ENCODE measurements around the gene FAIM2.
"Not testable (repeated sequence)": the region's sequence is repeated elsewhere in the genome, so short reads cannot be mapped to it uniquely, and the experiment has no call there.

The FAIM2 gene

DNA sequence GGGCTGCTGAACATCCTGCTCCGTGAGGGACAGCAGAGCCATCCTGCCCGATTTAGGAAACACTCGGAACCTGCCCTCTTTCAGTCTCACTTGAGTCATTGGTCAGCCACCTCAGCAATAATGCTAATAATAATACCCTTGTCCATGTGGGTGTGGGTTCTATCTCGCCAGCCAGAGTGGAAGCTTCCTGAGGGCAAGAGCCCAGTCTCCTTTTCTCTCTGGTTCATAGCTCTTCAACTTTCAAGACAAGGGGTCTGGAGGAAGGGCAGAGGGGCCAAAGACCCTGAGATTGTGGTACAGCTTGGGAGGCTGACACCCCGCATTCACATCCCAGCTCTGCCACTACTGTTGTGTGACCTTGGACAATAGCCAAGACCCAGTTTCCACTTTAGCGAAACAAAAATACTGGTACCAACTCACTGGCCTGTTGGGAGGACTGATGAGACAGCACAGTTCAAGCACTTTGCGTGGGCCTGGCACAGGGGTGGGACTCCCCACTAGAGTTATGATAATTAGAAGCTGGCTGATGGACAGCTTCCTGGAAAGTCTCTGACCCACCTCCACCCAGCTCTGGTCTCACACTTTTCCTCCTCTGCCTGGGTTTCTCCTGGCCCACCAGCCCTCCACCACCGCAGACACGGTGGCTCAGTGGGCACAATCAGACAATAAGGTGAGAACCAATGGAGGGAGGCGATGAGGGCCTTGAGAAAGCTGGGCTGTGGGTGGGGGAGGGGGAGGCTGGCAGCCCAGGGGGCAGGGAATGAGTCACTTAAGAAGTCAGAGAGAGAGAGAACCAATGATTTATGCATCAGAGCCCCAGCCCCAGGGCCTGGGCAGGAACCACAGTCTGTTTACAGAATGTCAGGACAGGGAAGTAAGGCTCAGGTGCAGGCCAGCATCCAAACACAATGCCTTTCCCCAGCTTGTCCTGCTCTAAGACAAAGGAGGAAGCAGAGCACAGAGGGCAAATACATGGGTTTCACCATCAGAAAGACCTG is 9.6 kb downstream of the FAIM2 start:
- DNase-seq (ENCODE audit: low spot score) = no peak

- DNase-seq (ENCODE audit: low spot score) = no peak
Measured at GRCh38 chr12:49892732-49893317, 10.9 kb downstream of the FAIM2 start.

DNA sequence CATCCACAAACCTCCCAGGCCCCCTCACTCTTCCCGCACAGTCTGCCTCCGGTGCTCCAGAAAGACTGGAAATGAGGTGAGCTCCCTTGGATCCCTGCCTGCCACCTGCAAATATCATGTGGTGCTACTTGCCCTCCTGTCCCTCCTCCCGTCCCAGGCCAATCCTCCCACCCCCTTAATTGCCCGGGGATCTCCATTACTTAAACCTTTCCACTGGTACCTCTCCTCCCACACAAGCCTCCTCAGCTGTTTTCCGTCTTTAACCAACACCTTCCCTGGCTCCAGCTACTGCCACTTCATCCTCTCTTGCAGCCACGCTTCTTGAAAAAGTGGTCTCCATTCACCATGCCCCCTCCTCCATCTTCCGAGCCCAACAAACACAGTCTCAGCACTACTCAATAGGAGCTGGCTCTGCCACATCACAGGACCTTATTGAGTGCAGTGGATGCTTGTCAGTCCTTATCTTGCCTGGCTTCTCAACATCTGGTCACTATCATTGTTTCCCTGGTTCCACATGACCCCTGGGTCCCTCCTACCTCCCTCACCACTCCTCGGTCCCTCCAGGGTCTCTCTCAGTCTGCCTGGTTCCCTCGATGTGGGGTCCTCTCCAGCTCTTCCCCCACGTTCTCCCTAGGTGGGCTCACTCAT is 11.5 kb downstream of the FAIM2 start:
- DNase-seq (ENCODE audit: low spot score) = no peak

GRCh38 chr12:49891476-49891875 is 12.2 kb downstream of the FAIM2 start:
- DNase-seq (ENCODE audit: low spot score) = no peak

- no peak for DNase-seq (ENCODE audit: low spot score)
Measured at GRCh38 chr12:49891012-49891411, 12.7 kb downstream of the FAIM2 start.

- DNase-seq (ENCODE audit: low spot score) = no peak
Measured at GRCh38 chr12:49890096-49890461, 13.6 kb downstream of the FAIM2 start.

DNA sequence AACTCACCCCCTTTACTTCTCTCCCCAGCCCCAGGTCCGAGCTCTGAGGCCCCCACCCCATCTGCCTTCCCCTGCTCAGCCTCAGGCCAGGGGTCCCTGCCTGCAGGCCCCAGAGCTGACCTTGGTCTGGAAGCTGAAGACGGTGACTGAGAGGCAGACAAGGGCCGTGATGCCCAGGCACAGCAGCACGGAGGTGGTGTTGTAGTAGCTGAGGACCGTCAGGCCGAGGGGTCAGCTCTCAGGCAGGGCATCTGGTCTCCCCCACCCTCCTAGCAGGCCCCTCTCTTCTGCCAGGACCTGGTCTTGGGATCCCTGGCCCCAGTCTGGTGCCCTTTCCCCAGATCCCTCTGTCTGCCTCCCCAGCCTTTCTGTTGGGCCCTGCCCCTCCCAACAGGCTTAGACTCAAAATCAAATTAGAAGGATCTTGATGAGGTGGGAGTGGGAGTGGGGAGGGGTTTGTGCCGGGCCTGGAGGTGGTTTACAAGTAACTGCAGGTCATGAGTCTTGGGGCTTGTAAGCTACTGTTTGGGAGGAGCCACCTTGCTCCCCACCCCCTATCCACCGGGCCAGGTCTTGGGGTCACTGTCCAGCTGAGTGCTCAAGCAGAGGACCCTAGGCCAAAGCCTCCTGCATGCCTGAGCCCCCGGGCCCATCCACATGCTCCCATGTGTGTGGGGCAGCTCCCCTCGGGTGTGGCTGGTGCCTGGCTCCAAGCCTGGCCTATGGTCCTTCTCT is 14.2 kb downstream of the FAIM2 start:
- DNase-seq (ENCODE audit: low spot score) = no peak

GRCh38 chr12:49888461-49889151 is 15.1 kb downstream of the FAIM2 start:
- no peak for DNase-seq (ENCODE audit: low spot score)

GRCh38 chr12:49887536-49888401 is 15.9 kb downstream of the FAIM2 start:
- no peak for DNase-seq (ENCODE audit: low spot score)

- no peak for DNase-seq (ENCODE audit: low spot score)
Measured at GRCh38 chr12:49887091-49887490, 16.6 kb downstream of the FAIM2 start.

DNA sequence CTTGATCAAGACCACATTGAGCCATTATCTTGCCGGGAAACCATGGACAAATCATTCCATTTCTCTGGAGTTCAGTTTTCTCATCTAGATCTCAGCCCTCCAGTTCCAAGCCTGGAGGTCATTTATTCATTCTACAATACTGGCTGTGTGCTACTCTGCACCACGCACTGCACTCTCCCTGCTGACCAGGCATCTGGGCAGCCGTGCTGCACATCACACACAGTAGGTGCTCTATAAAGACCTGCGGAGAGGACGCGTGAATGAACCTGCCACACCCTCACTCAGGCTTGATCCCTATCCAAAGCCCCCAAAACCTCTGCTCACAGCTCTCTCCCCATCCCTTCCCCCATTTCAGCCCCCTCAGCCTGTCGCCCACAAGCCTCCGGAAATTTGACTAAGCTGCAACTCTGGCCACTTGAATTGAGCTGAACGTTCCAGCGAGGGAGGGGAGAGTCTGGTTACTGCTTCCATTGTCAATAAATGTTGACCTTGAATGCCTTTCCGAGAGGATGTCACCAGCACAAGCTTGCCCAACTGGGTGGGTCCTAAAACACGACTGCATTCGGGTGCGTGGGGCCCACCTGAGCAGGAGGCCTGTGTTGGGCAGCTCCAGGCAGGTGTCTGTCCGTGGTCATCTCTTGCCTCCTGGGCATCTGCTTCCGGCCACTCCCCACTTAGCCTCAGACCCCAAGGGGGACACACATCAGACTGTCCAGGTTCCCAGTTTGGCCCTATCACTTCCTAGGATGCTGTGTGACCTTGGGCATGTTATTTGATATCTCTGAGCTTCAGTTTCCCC is 17.8 kb downstream of the FAIM2 start:
- no peak for DNase-seq (ENCODE audit: low spot score)

GRCh38 chr12:49885118-49885517 is 18.6 kb downstream of the FAIM2 start:
- no peak for DNase-seq (ENCODE audit: low spot score)

DNA sequence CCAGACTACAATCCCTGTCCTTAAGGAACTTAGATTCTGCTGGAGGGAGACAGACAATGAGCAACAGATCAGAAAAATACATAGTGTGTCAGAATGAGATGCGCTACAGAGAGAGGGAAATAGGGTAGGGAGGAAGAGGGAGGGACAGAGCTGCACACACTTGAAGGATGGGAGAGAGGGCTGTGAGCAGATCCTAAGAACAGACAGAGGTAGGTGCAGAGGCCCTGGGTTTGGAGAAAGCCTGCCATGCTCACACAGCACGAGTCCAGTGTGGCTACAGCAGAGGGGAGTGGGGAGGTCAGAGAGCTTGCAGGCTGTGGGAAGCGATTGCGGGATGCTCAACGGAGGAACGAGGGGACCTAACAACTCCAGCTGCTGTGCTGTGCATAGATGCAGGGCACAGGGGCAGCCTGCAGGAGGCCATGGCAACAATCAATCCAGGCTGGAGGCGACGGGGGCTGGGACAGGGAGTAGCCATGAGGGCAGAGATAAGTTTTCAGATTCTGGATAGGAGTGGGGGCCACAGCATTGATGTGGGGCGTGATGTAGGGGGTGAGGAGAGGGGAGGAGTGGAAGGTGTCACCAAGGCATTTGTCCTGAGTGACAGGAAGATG is 20.7 kb downstream of the FAIM2 start:
- no peak for DNase-seq (ENCODE audit: low spot score)

GRCh38 chr12:49882248-49882850 is 21.4 kb downstream of the FAIM2 start:
- no peak for DNase-seq (ENCODE audit: low spot score)

DNA sequence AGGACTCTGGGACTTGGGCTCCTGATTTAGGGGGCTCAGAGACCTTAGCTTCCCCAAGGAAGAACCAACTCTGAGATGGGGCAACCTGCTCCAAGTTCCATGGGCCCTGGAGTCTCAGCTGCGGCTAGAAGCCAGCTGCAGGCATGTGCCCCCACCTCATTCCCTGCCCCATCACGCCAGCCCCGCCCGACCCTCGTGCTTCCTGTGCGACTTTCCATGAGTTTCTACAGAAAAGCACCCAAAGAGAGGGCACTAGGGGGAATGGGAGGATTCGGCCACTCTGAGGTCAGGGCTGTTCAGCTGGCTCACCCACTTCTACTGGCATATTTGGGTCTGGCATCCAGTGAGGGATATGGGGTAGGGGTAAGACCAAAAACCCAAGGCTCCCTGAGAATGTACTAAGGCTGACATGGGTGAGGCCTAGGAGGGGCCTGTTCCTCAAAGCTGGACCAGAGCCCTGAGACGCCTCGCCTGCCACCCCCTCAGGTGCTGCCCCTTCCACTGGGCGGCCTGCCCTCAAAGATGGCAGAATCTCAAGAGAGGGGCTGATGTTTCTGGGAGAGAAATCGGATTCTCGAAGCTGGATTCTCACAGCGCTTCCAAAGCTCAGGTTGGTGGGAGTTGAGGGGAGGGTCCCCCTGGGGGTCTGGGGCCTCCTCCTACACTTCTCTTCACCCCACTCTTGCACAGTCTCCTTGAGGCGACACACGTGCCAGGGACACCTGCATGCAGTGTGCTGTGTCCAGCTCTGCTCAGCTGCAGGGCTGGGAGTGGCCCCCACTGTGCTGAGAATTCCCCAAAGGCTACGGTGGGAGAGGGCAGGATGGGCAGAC is 22.1 kb downstream of the FAIM2 start:
- DNase-seq (ENCODE audit: low spot score) = no peak

- no peak for DNase-seq (ENCODE audit: low spot score)
Measured at GRCh38 chr12:49880756-49881414, 22.8 kb downstream of the FAIM2 start.

- DNase-seq (ENCODE audit: low spot score) = not testable (repeated sequence)
Measured at GRCh38 chr12:49879065-49879464, 24.6 kb downstream of the FAIM2 start.
